Measurements from ENCODE around the gene ANKS6. TPM values are rescaled to one million over a fixed set of nuclear protein-coding genes. Genes with fewer than 3 reads are reported as not detected.
A peak's percentile ranks its signal among the peaks of the same experiment; 100 is the strongest.

The ANKS6 gene
- total and polyA plus RNA-seq, 9 of the 15 experiments (the other 6 are each of a cell fraction or from before 2014, with no cell fraction given), result 9.9 to 74.5 (median 36.9) TPM

GRCh38 chr9:98833090-98833956 lies 37.0 kb upstream of the ANKS6 start (continued):
- no peak for TF ChIP-seq CCAR2 (IDR thresholded peaks at IDR 0.05; ENCODE audit: low read depth, low read length)
- peak; percentile 91 for TF ChIP-seq RBBP5 (IDR thresholded peaks at IDR 0.05; ENCODE audit: borderline replicate concordance, insufficient read depth, low read length, poor library complexity, severe bottlenecking)
- no peak for TF ChIP-seq ZNF212 (CRISPR knock-in tag; IDR thresholded peaks at IDR 0.05)
- TF ChIP-seq KLF6 (CRISPR knock-in tag; IDR thresholded peaks at IDR 0.05; ENCODE audit: borderline replicate concordance), result no peak; the same call in 1 of the 2 replicates
- TF ChIP-seq GTF2A2 (tag; IDR thresholded peaks at IDR 0.05), result no peak
- TF ChIP-seq SMAD1 (IDR thresholded peaks at IDR 0.05; ENCODE audit: low read depth, low read length, partially characterized antibody), result no peak
- 0 out of 2 replicates have a peak, but pooled peaks have one; percentile 13 for TF ChIP-seq MIER1 (IDR thresholded peaks at IDR 0.05; ENCODE audit: low read depth)
- 0 out of 2 replicates have a peak, but pooled peaks have one; percentile 79 for TF ChIP-seq SP1 (CRISPR knock-in tag; IDR thresholded peaks at IDR 0.05)
- TF ChIP-seq ZFP30 (CRISPR knock-in tag; IDR thresholded peaks at IDR 0.05; ENCODE audit: borderline replicate concordance), result no peak
- TF ChIP-seq RBFOX2 (IDR thresholded peaks at IDR 0.05; ENCODE audit: low read depth, low read length), result peak; percentile 75
- no peak for TF ChIP-seq ZFP1 (CRISPR knock-in tag; IDR thresholded peaks at IDR 0.05)
- TF ChIP-seq HLTF (IDR thresholded peaks at IDR 0.05), result 0 out of 2 replicates have a peak, but pooled peaks have one; percentile 29
- peak; percentile 61 for TF ChIP-seq ZNF311 (CRISPR knock-in tag; IDR thresholded peaks at IDR 0.05)
- 0 out of 2 replicates have a peak, but pooled peaks have one; percentile 41 for TF ChIP-seq ZNF76 (CRISPR knock-in tag; IDR thresholded peaks at IDR 0.05; ENCODE audit: borderline replicate concordance)
- TF ChIP-seq ZBTB1 (CRISPR knock-in tag; IDR thresholded peaks at IDR 0.05; ENCODE audit: borderline replicate concordance, low read depth), result no peak; the same call in 1 of the 2 replicates
- TF ChIP-seq ZNF589 (CRISPR knock-in tag; IDR thresholded peaks at IDR 0.05; ENCODE audit: low read depth), result no peak; the same call in 1 of the 2 replicates
- TF ChIP-seq EWSR1 (IDR thresholded peaks at IDR 0.05; ENCODE audit: borderline replicate concordance, low read depth, partially characterized antibody), result no peak
- no peak for TF ChIP-seq PREB (CRISPR knock-in tag; IDR thresholded peaks at IDR 0.05)
- peak in 1 of 2 experiments; percentile 20; a peak in 1 of 4 replicates for TF ChIP-seq MLLT1 (IDR thresholded peaks at IDR 0.05)
- no peak for TF ChIP-seq ESRRB (CRISPR knock-in tag; IDR thresholded peaks at IDR 0.05; ENCODE audit: borderline replicate concordance)
- 0 out of 2 replicates have a peak, but pooled peaks have one; percentile 19 for TF ChIP-seq BCL6 (CRISPR knock-in tag; IDR thresholded peaks at IDR 0.05)
- no peak for TF ChIP-seq ZNF224 (CRISPR knock-in tag; IDR thresholded peaks at IDR 0.05)
- no peak for TF ChIP-seq MYBL2 (IDR thresholded peaks at IDR 0.05; ENCODE audit: low read depth)
- TF ChIP-seq MYBL2 (CRISPR knock-in tag; IDR thresholded peaks at IDR 0.05; ENCODE audit: borderline replicate concordance), result no peak
- no peak for TF ChIP-seq TFAM (CRISPR knock-in tag; conservative IDR thresholded peaks at IDR 0.05)
- no peak for TF ChIP-seq NCOA6 (IDR thresholded peaks at IDR 0.05)

All from K562 (cell line).